A673 (cell line): ENCODE measurements around the gene DISP3. TPM values are rescaled to one million over a fixed set of nuclear protein-coding genes. Genes with fewer than 3 reads are reported as not detected.

ENCODE experiments used
- BruUV-seq: library from RNA; stranded (reverse); fragments of 400-500 nt; replicated peaks from 2 replicates; lab custom pipeline; 2021; lab: Mats Ljungman, UMichigan
- CTCF ChIA-PET: fragments of 300-600 bp; sonication (Branson Sonifier 250); formaldehyde crosslinking; loops from one replicate; lab custom pipeline; 2022; ENCODE audit warnings: antibody characterized with exemption; lab: Charles Lee
- POLR2A ChIA-PET: fragments of 300-600 bp; sonication (Branson Sonifier 250); formaldehyde crosslinking; loops from one replicate; lab custom pipeline; 2022; ENCODE audit warnings: antibody characterized with exemption; ENCODE audit not compliant: low non-redundant PET; lab: Charles Lee
- DNase-seq: peaks from one replicate; pipeline ENCODE4 v3.0.0-alpha.2; 2015; ENCODE audit warnings: low spot score
- H3K27ac ChIP-seq: fragments of 200-600 bp; sonication (generic); 2 replicates; pipeline ENCODE4 v1.5.1; 2016; ENCODE audit warnings: mixed run types, low read depth, mild to moderate bottlenecking, mixed read lengths, antibody characterized with exemption, low read length; ENCODE audit not compliant: poor library complexity, severe bottlenecking
- H3K27me3 ChIP-seq: fragments of 200-600 bp; sonication (generic); replicated peaks from 2 replicates; pipeline ENCODE4 v1.6.1; 2017; ENCODE audit warnings: mixed run types, low read depth, mild to moderate bottlenecking, mixed read lengths, antibody characterized with exemption, low read length; ENCODE audit not compliant: insufficient read depth, poor library complexity
- H3K36me3 ChIP-seq: fragments of 200-600 bp; sonication (generic); 2 replicates; pipeline ENCODE4 v1.6.1; 2016; ENCODE audit warnings: mixed run types, mild to moderate bottlenecking, mixed read lengths, antibody characterized with exemption, low read length; ENCODE audit not compliant: insufficient read depth, poor library complexity, severe bottlenecking
- H3K4me1 ChIP-seq: fragments of 200-600 bp; sonication (generic); 2 replicates; pipeline ENCODE4 v1.6.1; 2017; ENCODE audit warnings: mixed run types, mild to moderate bottlenecking, mixed read lengths, antibody characterized with exemption, low read length; ENCODE audit not compliant: insufficient read depth, poor library complexity, severe bottlenecking
- H3K4me3 ChIP-seq: fragments of 200-600 bp; sonication (generic); 2 replicates; pipeline ENCODE4 v1.5.1; 2016; ENCODE audit warnings: low read depth, mixed run types, mild to moderate bottlenecking, mixed read lengths, low read length; ENCODE audit not compliant: poor library complexity, severe bottlenecking
- H3K9me3 ChIP-seq: fragments of 200-600 bp; sonication (generic); 2 replicates; pipeline ENCODE4 v1.6.1; 2016; ENCODE audit warnings: mixed run types, low read depth, mild to moderate bottlenecking, mixed read lengths, antibody characterized with exemption, low read length; ENCODE audit not compliant: poor library complexity, severe bottlenecking
- EZH2 ChIP-seq: fragments of 200-600 bp; sonication (generic); IDR thresholded peaks from 2 replicates; pipeline ENCODE4 v1.6.1; 2017; ENCODE audit warnings: borderline replicate concordance, low read depth, mild to moderate bottlenecking, mixed read lengths, antibody characterized with exemption, low read length; ENCODE audit not compliant: poor library complexity, severe bottlenecking
- intact Hi-C: fragments of 100-400 bp; cut with micrococcal nuclease; formaldehyde crosslinking; loops from one replicate; pipeline ENCODE4 v1.10.0; 2022; ENCODE audit not compliant: unreplicated experiment
- total RNA-seq: library from RNA; stranded (reverse); gene quantifications from 2 replicates; pipeline ENCODE4 v1.2.3, GENCODE V29; 2021
- TF ChIP-seq, protein P1 (sequence below): fragments of 300-800, 200-600 bp; sonication (generic); conservative IDR thresholded peaks from 2 replicates; pipeline ENCODE4 v1.5.1; 2017; ENCODE audit warnings: low read depth, mild to moderate bottlenecking, antibody characterized with exemption, low read length, moderate library complexity, mixed read lengths

Gene DISP3
- total RNA-seq, 1 experiment from 2014 or later: 0.49 TPM

DNA sequence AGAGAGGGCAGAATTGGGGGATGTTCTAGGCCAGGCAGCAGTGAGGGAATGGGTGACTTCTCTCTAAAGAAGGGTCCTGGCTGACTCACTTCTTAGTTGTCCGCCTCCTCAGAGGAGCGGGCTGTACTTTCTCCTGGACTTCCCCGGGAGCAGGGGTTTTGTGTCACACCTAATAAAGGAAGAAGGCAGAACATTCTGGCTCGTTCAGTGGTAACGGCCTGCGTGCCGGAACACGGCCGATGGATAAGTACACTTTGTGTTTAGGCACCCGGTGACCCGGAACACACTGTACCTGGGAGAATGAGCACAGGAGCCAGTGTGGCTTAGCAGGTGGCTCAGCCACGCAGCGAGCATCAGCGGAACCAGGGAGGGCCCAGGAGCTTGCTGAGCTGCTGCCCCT lies 90.6 kb downstream of the DISP3 start:
- no TSS peak for BruUV-seq
- no peaks in the 10 kb centered on the region for H3K4me1 ChIP-seq
- no peak for DNase-seq
- no peak overlapping the region for H3K27ac ChIP-seq
- H3K27me3 ChIP-seq: peaks cover 75% of the 10 kb centered on the region
- no peaks in the 10 kb centered on the region for H3K36me3 ChIP-seq
- TF ChIP-seq, protein P1, sequence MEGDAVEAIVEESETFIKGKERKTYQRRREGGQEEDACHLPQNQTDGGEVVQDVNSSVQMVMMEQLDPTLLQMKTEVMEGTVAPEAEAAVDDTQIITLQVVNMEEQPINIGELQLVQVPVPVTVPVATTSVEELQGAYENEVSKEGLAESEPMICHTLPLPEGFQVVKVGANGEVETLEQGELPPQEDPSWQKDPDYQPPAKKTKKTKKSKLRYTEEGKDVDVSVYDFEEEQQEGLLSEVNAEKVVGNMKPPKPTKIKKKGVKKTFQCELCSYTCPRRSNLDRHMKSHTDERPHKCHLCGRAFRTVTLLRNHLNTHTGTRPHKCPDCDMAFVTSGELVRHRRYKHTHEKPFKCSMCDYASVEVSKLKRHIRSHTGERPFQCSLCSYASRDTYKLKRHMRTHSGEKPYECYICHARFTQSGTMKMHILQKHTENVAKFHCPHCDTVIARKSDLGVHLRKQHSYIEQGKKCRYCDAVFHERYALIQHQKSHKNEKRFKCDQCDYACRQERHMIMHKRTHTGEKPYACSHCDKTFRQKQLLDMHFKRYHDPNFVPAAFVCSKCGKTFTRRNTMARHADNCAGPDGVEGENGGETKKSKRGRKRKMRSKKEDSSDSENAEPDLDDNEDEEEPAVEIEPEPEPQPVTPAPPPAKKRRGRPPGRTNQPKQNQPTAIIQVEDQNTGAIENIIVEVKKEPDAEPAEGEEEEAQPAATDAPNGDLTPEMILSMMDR: no peak
- no peak for TF ChIP-seq EZH2
- intact Hi-C loops: no loop called here
- POLR2A ChIA-PET: no interaction called here
- H3K4me3 ChIP-seq: no peak overlapping the region
- CTCF ChIA-PET: no interaction called here
- H3K9me3 ChIP-seq: no peaks in the 10 kb centered on the region

DNA sequence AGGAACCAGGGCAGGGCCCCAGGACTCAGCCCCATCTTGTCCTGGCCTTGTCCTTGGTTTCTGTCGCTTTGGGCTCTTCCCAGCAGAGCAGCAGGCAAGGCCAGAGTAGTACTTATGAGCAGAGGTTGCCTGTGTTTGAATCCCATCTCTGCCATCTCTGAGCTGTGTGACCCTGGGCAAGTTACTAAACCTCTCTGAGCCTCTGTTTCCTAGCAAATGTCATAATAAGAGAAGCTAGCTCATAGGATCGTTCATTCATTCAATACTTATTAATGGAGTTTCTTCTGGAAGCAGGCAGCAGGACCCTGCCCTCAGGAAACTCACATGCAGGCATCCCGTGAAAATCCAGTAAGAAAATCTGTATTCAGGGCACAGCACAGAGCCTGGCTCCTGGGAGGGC lies 91.0 kb downstream of the DISP3 start:
- TF ChIP-seq EZH2: no peak
- TF ChIP-seq, protein P1: no peak
- Histone ChIP-seq H3K27me3 (peaks cover 71% of the 10 kb centered on the region), H3K27ac (no peak overlapping the region), H3K4me1 (no peaks in the 10 kb centered on the region), H3K4me3 (no peak overlapping the region), H3K9me3 (no peaks in the 10 kb centered on the region), H3K36me3 (no peaks in the 10 kb centered on the region)
- POLR2A ChIA-PET: no interaction called here
- intact Hi-C loops: no loop called here
- CTCF ChIA-PET: no interaction called here
- DNase-seq: no peak
- BruUV-seq: no TSS peak

DNA sequence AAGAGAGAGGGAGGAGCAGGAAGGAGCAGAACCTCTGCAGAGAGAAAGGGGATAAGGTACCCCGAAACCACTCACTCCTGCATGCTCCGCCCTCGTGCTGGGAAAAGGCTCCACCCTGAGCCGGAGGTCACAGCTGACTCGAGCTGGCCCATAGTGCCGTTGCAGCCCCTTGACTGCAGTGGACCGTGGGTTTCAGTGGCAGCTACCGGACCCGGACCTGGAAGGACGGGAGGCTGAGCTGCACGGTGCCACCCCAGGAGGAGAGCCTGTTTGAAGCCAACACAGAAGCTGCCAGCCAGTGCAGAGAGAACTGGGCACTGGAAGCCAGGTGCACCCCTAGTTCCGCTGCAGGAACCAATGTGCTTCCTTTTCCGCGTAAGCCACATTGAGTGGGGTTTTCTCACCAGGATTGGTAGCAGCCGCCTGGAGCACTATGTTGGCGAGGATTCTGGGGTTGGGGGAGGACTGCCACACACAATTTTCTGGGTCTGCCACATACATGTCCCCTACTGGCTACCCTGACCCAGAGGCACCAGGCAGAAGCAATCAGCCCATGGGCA lies 91.9 kb downstream of the DISP3 start:
- H3K36me3 ChIP-seq: no peaks in the 10 kb centered on the region
- ChIA-PET CTCF (no interaction called here), POLR2A (no interaction called here)
- intact Hi-C loops: no loop called here
- H3K4me3 ChIP-seq: no peak overlapping the region
- no peaks in the 10 kb centered on the region for H3K9me3 ChIP-seq
- no peaks in the 10 kb centered on the region for H3K4me1 ChIP-seq
- BruUV-seq: no TSS peak
- peaks cover 67% of the 10 kb centered on the region for H3K27me3 ChIP-seq
- DNase-seq: no peak
- TF ChIP-seq, protein P1: no peak
- no peak for TF ChIP-seq EZH2
- H3K27ac ChIP-seq: no peak overlapping the region
